Astrocyte of the spinal cord (primary cell): Measurements from ENCODE around the gene TRPV5.

ENCODE experiments used
- DNase-seq: peaks from one replicate; pipeline ENCODE4 v3.0.0; 2011; ENCODE audit warnings: low read depth, low spot score
- H3K4me3 ChIP-seq: 2 replicates; pipeline ENCODE4 v1.5.1; 2011; ENCODE audit warnings: low read depth, mild to moderate bottlenecking, low read length, moderate library complexity
- CTCF ChIP-seq: IDR thresholded peaks from 2 replicates; pipeline ENCODE4 v1.5.1; 2012; ENCODE audit warnings: low read depth, mild to moderate bottlenecking, low read length, inconsistent platforms
- in situ Hi-C: cut with HindIII; loops from 2 replicates; pipeline ENCODE4 v1.10.0; 2017; ENCODE audit warnings: low sequenced_read_pairs

The TRPV5 gene

GRCh38 chr7:142962991-142963390, 29.4 kb upstream of the TRPV5 start:
- no peak for DNase-seq
- in situ Hi-C loops = no loop called here
- TF ChIP-seq CTCF = no peak
- no peak overlapping the region for H3K4me3 ChIP-seq

DNA sequence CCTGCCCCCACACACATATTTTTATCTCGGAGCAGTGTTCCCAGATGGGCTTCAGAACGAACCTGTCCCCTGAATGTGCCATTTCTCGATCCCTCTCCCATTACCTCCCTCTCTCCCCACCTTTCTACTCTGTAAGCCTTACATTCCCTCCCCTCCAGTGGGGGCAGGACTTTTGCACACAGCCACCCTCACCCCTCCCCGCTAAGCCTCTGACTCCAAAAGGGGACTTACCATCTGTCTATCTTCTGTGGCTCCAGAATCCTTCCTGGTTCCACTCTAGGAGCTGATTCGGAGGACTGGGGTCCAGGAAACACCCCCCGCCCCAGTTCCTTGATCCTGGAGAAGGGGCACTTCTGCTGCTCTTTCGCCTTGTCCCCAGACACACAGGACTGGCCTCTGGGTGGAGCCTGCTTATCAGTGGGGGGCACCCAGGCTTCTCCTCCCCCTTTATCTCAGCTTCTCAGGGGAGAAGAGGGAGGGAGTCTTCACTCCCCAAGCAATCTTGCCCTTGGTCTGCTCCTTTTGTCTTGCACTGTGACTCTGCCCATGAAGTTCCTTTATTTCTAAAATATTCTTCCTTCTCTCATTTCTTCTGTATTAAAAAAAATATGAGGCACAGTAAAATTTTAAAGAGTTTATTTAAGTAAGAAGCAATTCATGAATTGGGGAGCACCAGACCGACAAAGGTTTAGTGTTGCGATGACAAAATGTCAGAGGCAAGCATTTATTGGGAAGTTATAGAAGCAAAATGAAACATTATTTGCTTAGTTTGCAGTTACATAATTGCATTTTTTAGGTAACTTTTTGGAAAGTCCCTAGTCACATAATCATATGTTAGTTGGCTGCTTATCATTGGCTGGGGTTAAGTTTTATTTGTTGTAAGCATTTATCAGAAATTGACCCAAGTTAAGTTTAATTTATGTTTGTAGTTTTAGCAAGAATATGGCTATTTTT, 28.7 kb upstream of the TRPV5 start, which contains the start of gene KEL:
TSS of gene KEL (minus strand) at position 391 of the 954 bp plus-strand sequence. CDS start at position 234, 157 bp downstream.
- no peak for DNase-seq
- no peak within 1 kb of the TSS for H3K4me3 ChIP-seq
- TF ChIP-seq CTCF = no peak
- in situ Hi-C loops = no loop called here

DNA sequence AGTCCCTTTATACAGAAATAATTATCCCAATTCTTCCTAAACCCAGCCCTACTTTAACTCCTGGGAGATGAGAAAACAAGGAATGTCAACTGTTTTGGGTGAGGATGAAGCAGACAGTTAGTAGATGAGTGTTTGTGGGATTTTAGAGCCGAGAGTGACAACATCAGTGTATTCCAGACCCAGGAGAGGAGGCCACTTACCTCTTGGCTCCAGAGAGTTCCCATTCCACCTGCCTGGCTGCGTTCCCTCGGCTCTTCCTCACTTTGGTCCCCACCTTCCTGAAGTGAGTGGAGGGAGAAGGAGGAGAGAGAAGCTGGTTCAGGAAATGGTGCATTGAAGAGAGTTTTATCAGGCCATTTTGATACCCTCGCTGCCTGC, 28.0 kb upstream of the TRPV5 start:
- TF ChIP-seq CTCF = no peak
- no peak for DNase-seq
- H3K4me3 ChIP-seq = no peak overlapping the region
- in situ Hi-C loops = no loop called here

DNA sequence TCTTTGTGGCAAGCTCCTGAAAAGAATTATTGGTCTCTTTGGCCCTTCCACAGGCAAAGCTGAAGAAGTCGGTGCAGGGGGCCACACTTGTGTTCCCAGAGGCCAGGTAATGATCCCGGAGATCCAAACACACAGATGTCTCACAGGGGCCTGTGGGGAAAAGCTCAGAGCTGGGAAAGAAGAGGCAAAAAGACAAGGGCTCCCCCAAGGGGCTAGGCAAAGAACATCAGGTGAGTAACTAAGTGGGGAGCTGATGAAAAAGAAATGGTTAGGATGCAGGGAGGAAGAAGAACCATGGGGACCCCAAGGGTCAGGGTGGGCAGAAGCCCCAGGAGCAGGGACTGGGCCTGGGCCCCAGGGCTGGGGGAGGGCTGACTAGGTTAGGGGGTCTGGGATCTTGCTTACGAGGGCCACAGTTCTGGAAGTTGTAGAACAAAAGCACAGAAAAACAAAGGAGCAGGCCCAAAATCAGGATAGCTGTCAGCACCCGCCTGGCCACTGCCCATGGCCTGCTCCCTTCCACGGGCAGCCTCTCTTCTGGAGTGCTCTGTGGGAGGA, 27.5 kb upstream of the TRPV5 start:
- no peak for DNase-seq
- in situ Hi-C loops = no loop called here
- no peak for TF ChIP-seq CTCF
- no peak overlapping the region for H3K4me3 ChIP-seq

GRCh38 chr7:142959202-142959601, 25.7 kb upstream of the TRPV5 start:
- no peak for DNase-seq
- in situ Hi-C loops = no loop called here
- H3K4me3 ChIP-seq = no peak overlapping the region
- no peak for TF ChIP-seq CTCF

- H3K4me3 ChIP-seq = no peak overlapping the region
- no peak for DNase-seq
- no peak for TF ChIP-seq CTCF
- in situ Hi-C loops = no loop called here
Observed at GRCh38 chr7:142957723-142958122, 24.2 kb upstream of the TRPV5 start.
